Activated T-helper 1 cell treated with anti-CD3 and anti-CD28 coated beads, Interleukin-2, amount 50 U/mL, for 16 hours (primary cell): ENCODE results near the gene FBLN1.
"Not testable (repeated sequence)": the region's sequence is repeated elsewhere in the genome, so short reads cannot be mapped to it uniquely, and the experiment has no call there.

ENCODE experiments used
- DNase-seq, 2 donors: peaks; one replicate each; pipeline ENCODE4 v3.0.0-alpha.2; 2020; ENCODE audit warnings: low read depth in 1 of 2, low spot score in 1 of 2

The FBLN1 gene

DNA sequence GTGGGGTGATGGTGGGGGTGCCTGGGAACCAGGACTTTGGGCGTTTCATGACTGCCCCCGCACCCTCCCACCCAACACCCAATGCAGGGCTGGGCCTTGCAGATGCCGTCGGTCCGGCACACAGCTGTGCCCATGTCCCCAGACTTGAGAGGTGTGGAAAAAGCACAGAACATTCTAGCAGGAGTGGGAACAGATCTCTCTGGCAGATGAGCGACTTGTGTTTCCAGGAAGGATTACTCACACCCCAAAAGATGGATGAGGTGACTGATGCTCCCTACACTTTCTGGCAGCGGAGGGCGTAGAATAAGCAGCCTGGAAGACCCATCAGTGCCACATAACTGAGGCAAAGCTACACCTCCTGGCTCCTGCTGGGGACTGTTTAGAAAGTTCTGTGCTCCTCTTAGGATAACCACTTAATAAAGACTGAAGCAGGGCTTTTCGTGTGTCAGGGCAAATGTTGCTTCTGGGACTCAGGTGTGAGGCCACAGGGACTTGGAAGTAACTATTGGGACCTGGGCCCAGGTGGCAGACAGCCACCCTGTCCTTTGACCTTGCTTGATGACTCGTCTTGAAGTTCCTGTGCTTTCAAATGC is 24.2 kb downstream of the FBLN1 start:
- no peak for DNase-seq

GRCh38 chr22:45527456-45527855 is 24.8 kb downstream of the FBLN1 start:
- DNase-seq: no peak

DNA sequence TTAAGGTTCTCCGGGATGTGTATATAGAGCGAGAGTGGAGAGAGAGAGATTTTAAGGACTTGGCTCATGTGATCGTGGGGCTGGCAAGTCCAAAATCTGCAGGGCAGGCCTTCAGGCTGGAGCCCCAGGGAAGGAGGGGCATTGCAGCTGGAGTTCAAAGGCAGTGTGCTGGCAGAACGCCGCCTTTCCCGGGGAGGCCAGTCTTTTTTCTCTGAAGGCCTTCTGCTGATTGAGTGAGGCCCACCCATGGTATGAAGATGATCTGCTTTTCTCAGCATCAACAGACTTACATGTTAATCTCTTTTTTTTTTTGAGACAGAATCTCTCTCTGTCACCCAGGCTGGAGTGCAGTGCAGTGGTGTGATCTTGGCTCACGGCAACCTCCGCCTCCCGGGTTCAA is 25.4 kb downstream of the FBLN1 start:
- DNase-seq: no peak

DNA sequence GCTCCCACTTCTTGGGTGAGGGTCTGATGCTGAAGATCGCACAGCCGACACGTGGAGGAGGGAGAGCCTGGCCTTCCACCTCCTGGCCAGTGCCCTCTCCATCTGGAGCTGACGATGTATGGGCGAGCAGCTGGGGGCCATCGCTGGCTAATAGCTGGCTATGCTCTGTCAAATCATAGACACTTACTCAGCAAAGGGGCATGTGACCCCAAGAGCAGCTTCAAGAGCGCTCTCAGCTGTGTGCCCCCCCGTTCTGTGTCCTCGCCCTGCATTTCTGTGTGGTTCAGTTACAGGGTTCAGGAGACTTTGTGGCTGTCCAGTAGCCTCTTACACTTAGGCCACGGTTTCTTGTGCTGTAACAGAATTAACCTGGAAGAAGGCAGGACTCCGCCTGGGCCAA is 26.4 kb downstream of the FBLN1 start:
- DNase-seq: no peak

GRCh38 chr22:45529971-45530575 is 27.4 kb downstream of the FBLN1 start:
- no peak for DNase-seq

DNA sequence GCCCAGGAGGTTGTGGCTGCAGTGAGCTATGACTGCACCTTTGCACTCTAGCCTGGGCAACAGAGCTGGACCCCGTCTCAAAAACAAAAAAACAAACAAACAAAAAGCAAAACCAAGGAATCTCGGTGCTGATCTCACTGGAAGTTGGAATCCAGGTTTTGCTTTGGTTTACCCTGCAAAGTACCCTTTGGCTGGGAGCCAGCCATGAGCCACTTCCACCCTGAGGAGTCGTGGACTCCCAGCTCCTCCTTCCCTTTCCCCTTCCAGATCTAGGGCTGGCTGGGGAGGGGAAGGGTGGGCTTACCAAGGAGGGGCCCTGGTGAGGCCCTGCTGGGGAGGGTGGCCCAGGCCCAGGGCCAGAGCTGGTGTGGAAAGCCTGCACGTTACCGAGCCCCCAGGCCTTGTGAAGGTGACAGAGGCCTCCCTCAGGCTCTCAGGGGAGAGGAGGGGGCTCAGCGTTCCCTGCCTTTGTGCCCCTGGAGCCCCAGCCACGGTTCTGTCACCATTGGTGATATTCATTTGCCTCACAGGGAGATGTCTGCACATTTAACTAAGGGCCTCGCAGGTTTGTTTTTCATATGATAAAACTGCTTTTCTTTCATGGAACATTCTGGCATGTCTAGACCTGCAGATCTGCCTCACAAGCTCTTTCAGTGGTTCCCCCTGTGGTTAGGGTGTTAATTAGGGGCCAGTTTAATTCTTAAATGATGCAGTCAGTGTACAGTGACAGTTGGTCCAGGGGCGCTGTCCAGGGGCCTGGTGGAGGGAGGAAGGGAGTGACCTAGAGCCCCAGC is 29.0 kb downstream of the FBLN1 start:
- no peak for DNase-seq

DNA sequence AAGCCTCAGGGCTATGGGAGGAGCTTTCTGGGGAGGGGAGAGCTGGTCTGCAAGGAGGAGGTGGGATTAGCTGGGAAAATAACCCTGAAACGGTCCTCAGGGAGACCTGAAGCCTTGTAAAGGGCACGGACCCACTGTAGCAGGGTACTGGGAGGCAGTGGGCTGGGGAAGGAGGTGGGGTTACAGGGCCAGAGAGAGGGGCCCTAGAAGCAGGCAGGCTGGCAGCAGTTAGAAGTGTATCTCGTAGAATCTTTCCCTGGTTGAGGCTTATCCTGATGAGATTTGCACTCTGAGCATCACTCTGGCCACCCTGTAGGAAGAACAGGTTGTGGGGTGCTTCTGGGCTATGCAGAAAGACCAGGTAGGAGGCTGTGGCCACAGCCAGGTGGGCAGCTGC is 29.6 kb downstream of the FBLN1 start:
- no peak for DNase-seq

- no peak for DNase-seq
Observed at GRCh38 chr22:45533703-45534102, 31.0 kb downstream of the FBLN1 start.

- DNase-seq: no peak
Observed at GRCh38 chr22:45534339-45535192, 31.9 kb downstream of the FBLN1 start.

DNA sequence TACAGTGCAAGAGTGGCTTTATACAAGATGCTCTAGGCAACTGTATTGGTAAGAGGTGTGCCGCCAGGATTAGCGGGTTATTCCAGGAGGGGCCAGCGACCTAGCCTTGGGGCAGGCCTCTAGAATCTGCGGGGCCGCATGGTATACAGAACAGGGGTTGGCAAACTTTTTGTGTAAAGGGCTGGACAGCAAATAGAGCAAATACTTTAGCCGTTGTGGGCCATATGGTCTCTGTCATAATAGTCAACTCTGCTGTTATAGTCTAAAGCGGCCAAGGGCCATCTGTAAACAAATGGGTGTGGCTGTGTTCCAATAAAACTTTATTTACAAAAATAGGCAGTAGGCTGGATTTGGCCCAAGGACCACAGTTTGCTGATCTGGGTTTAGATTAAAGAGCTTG is 32.6 kb downstream of the FBLN1 start:
- DNase-seq: no peak

GRCh38 chr22:45535835-45536234 is 33.2 kb downstream of the FBLN1 start:
- not testable (repeated sequence) for DNase-seq

- DNase-seq: no peak
Observed at GRCh38 chr22:45537734-45538181, 35.1 kb downstream of the FBLN1 start.

DNA sequence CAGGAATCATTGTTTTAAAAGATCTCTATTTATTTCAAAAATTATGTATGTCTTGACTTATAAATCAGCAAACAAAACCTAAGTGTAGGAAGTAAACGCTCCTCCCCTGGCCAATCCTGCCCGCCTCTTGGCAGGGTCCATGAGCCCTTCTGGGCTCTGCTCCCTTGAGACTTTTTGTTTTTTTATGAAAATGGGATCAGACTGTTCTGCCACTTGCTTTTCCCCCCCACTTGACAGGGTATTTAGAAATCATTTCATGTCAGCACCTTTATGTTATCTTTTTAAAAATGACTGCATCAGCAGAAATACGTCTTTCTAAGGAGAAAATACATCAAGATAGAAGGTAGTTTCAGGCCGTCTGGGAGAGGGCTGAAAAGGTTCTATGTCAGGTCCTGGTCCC is 35.6 kb downstream of the FBLN1 start:
- no peak for DNase-seq

DNA sequence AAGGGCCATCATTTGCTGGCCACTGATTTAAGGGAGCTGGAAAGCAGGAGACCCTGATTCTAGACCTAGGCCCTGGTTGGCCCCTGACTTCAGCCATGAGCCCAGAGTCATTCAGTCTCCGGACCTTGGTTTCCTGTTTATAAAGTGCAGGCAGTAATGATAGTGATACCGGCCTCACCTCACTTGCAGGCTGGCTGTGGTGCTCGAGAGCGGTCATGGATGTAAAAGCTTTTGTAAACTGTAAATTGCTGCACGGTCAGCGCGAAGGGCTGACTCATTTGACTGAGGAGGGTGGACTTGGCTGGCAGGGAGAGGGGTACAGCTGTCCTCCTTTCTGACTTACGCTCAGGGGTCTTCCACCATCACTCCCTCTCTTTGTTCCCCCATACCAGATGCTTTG is 37.4 kb downstream of the FBLN1 start:
- no peak for DNase-seq

GRCh38 chr22:45541382-45541979 is 38.8 kb downstream of the FBLN1 start:
- no peak for DNase-seq

DNA sequence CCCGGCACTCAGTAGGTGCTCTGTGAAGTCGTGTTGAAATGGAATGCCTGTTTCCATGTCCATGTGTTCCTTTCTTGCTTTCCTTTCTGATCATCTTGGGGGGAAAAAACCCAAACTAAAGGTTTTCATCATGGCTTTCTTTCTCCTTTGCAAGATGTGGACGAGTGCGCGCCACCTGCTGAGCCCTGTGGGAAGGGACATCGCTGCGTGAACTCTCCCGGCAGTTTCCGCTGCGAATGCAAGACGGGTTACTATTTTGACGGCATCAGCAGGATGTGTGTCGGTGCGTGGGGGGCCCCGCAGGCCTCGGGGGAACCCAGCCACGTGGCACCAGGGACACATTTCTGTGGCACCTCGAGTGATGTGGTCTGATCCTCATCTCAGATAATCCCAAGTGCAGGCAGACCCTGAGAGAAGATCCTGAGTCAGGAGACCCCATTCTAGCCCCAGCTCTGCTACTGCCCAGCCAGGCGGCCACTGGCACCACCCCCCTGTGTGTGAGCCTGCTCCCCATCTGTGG is 39.4 kb downstream of the FBLN1 start:
- no peak for DNase-seq

DNA sequence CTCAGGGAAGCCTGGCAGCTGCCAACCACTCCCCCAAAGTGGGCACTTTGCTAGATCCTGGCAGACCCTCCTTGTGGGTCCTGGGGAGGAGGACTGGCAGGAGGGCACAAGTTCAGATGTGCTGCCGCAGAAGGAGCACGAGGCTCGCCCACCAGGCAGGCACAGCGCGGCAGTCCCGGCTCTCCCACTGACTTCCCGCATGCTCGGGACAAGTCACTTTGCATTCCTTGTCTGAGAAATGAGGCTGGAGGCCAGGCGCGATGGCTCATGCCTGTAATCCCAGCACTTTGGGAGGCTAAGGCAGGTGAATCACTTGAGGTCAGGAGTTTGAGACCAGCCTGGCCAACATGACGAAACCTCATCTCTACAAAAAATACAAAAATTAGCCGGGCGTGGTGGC is 40.1 kb downstream of the FBLN1 start:
- not testable (repeated sequence) for DNase-seq

DNA sequence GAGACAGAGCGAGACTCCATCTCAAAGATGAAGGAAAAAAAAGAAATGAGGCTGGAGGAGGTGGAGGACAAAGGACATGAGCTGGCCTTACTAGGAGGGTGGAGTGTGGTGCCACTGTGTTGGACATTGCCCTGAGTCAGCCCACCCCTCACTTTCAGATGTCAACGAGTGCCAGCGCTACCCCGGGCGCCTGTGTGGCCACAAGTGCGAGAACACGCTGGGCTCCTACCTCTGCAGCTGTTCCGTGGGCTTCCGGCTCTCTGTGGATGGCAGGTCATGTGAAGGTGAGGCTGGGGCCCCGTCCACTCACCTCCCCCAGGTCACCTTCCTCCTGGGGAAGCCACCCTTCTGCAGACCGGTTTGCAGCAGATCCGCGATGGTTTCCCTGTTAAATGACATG is 40.6 kb downstream of the FBLN1 start:
- DNase-seq: no peak

DNA sequence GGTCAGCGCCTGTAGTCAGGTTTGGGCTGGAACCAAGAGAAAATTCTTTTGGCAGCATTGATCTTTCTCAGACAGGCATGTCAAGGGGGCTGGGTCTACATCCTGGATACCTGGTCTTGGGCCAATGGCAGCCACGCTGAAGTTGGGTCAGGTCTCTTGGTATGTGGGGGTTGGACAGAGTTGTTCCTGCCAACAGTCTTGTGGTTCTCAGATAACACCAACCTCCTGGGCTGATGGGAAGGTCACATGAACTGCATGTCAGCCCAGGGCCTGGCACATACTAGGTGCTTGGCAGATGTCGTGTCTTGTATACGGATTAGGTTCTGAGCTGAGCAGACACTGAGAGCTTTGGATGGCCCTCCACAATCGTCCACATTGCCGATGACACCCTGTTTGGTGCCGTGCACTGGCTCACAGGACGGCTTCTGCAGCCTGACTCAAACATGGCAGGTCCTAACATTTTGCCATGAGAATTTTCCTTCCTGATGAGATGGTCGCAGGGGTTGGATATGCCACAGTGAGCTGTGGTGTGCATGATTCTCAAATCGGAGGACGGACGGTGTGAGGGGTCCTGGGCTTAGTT is 42.0 kb downstream of the FBLN1 start:
- no peak for DNase-seq

DNA sequence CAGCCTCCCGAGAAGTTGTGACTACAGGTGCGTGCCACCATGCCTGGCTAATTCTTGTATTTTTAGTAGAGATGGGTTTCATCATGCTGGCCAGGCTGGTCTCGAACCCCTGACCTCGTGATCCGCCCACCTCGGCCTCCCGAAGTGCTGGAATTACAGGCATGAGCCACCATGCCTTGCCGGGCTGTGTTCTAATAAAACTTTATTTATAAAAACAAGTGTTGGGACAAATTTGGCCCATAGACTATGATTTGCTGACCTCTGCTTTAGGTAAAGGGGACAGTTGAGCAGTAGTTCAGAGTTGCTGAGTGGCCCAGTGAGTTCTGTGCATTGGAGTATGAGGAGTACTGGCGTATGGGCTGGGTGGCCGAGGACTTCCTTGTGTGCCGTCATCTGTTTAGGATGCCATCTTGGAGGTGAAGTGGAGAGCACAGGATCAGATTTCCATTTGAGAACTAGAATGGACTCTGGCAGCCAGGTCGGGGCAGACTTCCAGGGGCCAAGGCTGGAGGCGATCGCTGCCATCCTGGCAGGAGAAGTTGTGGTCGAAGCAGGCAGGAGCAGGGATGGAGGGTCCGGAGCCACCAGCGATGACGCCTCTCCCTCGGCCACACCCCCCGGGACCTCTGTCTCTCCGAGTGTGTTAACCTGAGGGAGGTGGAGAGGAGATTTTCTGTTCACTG is 43.8 kb downstream of the FBLN1 start:
- no peak for DNase-seq
